Non-pigmented ciliary epithelial cell (primary cell): Measurements from ENCODE around the gene EXOC4.
"Not testable (repeated sequence)": the region's sequence is repeated elsewhere in the genome, so short reads cannot be mapped to it uniquely, and the experiment has no call there.

Experiments
- DNase-seq: peaks from one replicate; pipeline ENCODE4 v3.0.0-alpha.2; 2010; ENCODE audit warnings: low read depth

The EXOC4 gene

DNA sequence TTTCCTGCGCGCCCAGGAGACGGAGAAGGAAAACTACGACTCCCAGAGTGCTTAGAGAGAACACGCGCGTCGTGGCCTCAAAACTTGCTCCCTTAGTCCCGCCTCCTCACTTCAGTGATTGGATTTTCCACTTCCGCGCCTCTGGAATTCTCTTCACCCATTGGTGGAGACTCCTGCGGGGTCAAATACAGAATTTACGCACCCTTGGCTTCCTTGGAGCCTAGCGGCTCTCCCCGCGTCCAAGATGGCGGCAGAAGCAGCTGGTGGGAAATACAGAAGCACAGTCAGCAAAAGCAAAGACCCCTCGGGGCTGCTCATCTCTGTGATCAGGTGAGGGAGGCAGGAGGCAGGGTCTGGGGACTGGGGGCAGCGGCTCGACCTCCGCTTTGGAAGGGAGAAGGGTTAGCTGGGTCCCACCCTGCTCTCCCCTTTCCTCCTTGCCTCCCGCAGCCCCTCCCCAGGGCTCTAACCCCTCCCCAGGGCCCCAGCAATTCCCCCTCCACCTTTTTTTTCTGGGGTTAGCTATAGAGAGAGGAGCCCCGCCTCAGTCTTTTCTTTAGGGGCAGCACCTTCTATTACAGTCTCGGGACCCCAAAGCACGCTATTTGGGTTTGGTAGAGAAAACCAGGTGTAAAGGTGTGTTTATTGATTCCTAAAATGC, at the start of gene EXOC4:
Gene EXOC4, plus strand, starts transcription at position 221 of the 661 bp plus-strand sequence.
- DNase-seq = peak; percentile 90

GRCh38 chr7:133203490-133203889, 49.4 kb upstream of the EXOC4 start:
- DNase-seq = no peak

GRCh38 chr7:133207687-133208086, 45.2 kb upstream of the EXOC4 start:
- no peak for DNase-seq

GRCh38 chr7:133210817-133211216, 42.1 kb upstream of the EXOC4 start:
- not testable (repeated sequence) for DNase-seq

- not testable (repeated sequence) for DNase-seq
Measured at GRCh38 chr7:133213772-133214171, 39.1 kb upstream of the EXOC4 start.

- DNase-seq = no peak
Measured at GRCh38 chr7:133217773-133218172, 35.1 kb upstream of the EXOC4 start.

DNA sequence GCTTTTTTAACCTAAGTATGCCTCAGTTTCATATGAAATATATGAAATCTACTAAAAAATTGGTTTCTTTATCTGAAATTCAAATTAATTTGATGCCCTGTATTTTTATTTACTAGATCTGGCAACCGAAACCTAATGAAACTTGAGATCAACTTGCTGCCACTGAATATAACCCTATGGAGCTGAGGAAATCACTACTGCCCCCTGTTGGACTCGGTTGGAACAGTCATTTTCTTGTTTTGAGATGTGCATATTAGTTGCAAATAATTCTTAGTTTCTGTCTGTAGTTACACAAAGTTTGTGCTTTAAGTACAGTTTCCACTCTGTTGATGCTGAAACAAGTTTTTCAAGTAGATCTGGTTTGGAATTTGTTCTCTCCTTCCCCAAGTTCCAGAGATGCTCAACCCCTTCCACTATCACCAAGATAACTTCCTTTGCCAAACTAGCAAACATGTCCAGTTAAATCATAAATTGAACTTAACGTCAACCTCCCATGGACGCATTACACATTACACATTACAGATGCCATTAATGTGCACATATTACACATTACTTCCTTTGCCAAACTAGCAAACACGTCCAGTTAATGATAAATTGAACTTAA, 22.2 kb upstream of the EXOC4 start:
- DNase-seq = peak; percentile 13

DNA sequence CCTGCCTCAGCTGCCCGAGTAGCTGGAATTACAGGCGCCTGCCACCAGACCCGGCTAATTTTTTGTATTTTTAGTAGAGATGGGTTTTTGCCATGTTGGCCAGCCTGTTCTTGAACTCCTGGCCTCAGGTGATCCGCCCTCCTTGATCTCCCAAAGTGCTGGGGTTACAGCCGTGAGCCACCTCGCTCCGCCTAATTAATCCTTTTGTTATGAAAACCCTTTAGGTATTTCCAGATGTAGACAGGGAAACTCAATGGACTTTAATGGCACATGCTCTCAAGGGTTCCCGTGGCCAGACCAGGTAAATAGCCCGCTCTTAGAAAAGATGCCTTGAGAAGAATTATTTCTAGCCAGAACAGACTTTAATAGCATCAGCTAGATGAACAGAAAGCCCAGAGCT, 19.7 kb upstream of the EXOC4 start:
- DNase-seq = no peak

- DNase-seq = peak; percentile 18
Measured at GRCh38 chr7:133234961-133235875, 17.7 kb upstream of the EXOC4 start.

- no peak for DNase-seq
Measured at GRCh38 chr7:133237545-133237944, 15.3 kb upstream of the EXOC4 start.

GRCh38 chr7:133240302-133240701, 12.6 kb upstream of the EXOC4 start:
- no peak for DNase-seq

DNA sequence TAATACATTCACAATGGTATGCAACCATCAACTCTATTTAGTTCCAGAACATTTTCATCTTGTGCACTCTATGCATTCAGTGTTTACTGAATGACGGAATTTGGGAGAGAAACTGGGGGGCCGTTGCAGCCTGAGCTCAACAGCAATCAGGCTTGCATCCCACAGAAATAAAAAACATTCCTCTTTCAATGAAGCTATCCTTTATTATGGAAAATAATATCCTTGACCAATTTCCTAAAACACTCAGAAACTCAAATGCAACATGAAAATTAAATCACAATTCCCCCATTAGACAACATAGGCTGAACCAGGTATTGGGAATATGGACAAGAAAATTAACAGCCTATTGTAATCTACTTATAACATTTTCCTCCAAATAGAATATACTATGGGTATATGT, 6.3 kb upstream of the EXOC4 start:
- DNase-seq = no peak

DNA sequence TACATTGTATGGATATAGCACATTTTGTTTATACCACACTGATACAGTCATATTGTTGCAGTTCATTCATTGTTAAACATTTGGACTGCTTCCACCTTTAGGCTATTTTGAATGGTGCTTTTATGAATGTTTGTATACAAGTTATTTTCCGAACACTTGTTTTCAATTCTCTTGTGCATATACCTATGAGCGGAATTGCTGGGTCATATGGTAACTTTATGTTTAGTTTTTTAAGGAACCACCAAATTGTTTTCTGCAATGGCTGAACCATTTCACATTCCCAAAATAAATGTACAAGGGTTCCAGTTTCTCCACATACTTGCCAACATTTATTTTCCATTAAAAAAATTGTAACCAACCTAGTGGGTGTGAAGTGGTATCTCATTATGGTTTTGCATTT, 4.0 kb upstream of the EXOC4 start:
- no peak for DNase-seq

GRCh38 chr7:133252506-133252857, 396 bp upstream of the EXOC4 start:
- DNase-seq = no peak

DNA sequence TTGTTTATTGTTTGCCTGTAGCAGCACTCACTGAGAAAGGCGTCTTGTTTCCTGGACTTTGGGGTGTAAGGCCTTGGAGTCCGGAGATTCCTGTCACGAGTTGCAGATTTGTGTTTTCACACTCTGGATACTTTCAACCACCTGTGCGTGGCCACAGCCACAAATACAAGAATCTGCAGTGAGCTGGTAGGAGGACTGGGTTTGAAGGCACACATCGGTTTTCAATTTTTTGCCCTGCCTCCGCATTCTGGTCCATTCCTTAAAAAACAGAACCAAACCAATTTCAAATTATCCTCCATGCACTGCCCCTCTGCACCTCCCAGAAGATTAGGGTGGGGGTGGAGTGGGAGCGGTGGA, 619 bp downstream of the EXOC4 start:
- DNase-seq = no peak

GRCh38 chr7:133255486-133255885, 2.6 kb downstream of the EXOC4 start:
- no peak for DNase-seq

GRCh38 chr7:133258174-133258573, 5.3 kb downstream of the EXOC4 start:
- DNase-seq = no peak

DNA sequence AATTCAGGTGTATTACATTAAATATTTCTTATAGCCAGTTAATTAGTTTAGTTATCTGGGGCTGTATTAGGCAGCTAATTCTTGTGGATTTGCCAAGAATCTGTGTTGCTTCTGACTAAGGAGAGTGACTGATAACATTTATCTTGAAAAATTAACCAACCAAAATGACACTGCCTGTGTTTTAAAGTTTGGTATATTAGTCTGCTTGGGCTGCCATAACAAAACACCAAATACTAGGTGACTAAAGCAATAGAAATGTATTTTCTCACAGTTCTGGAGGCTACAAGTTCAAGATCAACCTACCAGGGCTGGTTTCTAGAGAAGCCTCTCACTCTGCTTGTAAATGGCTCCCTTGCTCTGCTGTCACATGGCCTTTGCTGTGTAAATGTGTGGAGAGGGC, 12.9 kb downstream of the EXOC4 start:
- no peak for DNase-seq

DNA sequence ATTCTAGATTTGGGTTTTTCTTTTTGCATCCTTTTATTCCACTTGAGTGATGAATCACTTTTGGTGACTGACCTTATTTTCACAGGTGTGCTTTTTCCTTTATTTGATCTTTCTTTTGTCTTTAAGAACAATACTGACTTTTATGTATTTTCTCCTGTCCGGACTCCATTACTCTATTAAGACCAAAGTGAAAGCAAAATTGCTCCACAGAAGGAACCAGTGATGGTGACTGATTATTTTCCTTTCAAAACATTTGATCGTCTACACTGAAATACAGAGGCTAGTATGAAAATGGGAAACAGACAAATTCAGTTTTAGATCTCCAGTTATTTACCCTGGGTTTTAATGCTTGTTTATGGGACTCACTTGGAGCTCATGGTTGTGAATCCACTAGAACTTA, 15.5 kb downstream of the EXOC4 start:
- no peak for DNase-seq

- DNase-seq = no peak
Measured at GRCh38 chr7:133272336-133272735, 19.5 kb downstream of the EXOC4 start.

- no peak for DNase-seq
Measured at GRCh38 chr7:133273227-133273626, 20.3 kb downstream of the EXOC4 start.

- DNase-seq = no peak
Measured at GRCh38 chr7:133274265-133274664, 21.4 kb downstream of the EXOC4 start.

- DNase-seq = no peak
Measured at GRCh38 chr7:133275008-133275407, 22.1 kb downstream of the EXOC4 start.
